Activated T-helper 17 cell treated with anti-CD3 and anti-CD28 coated beads, Interleukin-2, amount 50 U/mL, for 72 hours (primary cell): ENCODE measurements around the gene CCNA2. TPM values are rescaled to one million over a fixed set of nuclear protein-coding genes. Genes with fewer than 3 reads are reported as not detected.
A peak's percentile ranks its signal among the peaks of the same experiment; 100 is the strongest.

Source experiments
- ATAC-seq: fragments of 150-1000 bp; cut with Tn5 transposase; replicated peaks from 2 replicates; pipeline ENCODE4 v1.10.0; 2021; ENCODE audit warnings: mild to moderate bottlenecking, moderate library complexity
- H3K27ac Mint-ChIP-seq: one replicate; pipeline ENCODE4 v1.8.0; 2022; ENCODE audit warnings: mixed read lengths
- H3K27me3 Mint-ChIP-seq: one replicate; pipeline ENCODE4 v1.8.0; 2022; ENCODE audit warnings: mixed read lengths
- H3K36me3 Mint-ChIP-seq: one replicate; pipeline ENCODE4 v1.8.0; 2022; ENCODE audit warnings: low read depth, mild to moderate bottlenecking, mixed read lengths
- H3K4me1 Mint-ChIP-seq: one replicate; pipeline ENCODE4 v1.8.0; 2022; ENCODE audit warnings: mixed read lengths
- H3K4me3 Mint-ChIP-seq: one replicate; pipeline ENCODE4 v1.8.0; 2022; ENCODE audit warnings: mild to moderate bottlenecking, mixed read lengths
- H3K9me3 Mint-ChIP-seq: one replicate; pipeline ENCODE4 v1.8.0; 2022; ENCODE audit warnings: mixed read lengths
- total RNA-seq, 2 donors: library from RNA; stranded (reverse); gene quantifications; one replicate each; pipeline ENCODE4 v1.2.3, GENCODE V29; 2022

Gene CCNA2
- total RNA-seq, 2 donors from 2014 or later, result 59.5 to 86.2 TPM

- Mint-ChIP-seq H3K27ac (no peak overlapping the region), H3K36me3 (no peaks in the 10 kb centered on the region), H3K27me3 (peaks cover 11% of the 10 kb centered on the region)
Observed at GRCh38 chr4:121794505-121795188, 29.0 kb downstream of the CCNA2 start.

GRCh38 chr4:121792966-121793365 lies 30.7 kb downstream of the CCNA2 start:
- no peak for ATAC-seq
- Mint-ChIP-seq H3K9me3 (no peaks in the 10 kb centered on the region), H3K27ac (no peak overlapping the region), H3K4me3 (no peak overlapping the region), H3K27me3 (peaks cover 20% of the 10 kb centered on the region), H3K36me3 (no peaks in the 10 kb centered on the region), H3K4me1 (no peaks in the 10 kb centered on the region)

More at GRCh38 chr4:121794505-121795188, 29.0 kb downstream of the CCNA2 start:
- Mint-ChIP-seq H3K4me1 (peaks cover 7% of the 10 kb centered on the region), H3K9me3 (no peaks in the 10 kb centered on the region), H3K4me3 (no peak overlapping the region)
- no peak for ATAC-seq

- Mint-ChIP-seq H3K4me3 (no peak overlapping the region), H3K27me3 (peaks cover 31% of the 10 kb centered on the region), H3K36me3 (no peaks in the 10 kb centered on the region), H3K27ac (no peak overlapping the region), H3K9me3 (no peaks in the 10 kb centered on the region), H3K4me1 (no peaks in the 10 kb centered on the region)
- no peak for ATAC-seq
Observed at GRCh38 chr4:121791481-121791880, 32.2 kb downstream of the CCNA2 start.

GRCh38 chr4:121790976-121791375 lies 32.7 kb downstream of the CCNA2 start:
- Mint-ChIP-seq H3K4me1 (no peaks in the 10 kb centered on the region), H3K4me3 (no peak overlapping the region), H3K27ac (no peak overlapping the region), H3K36me3 (no peaks in the 10 kb centered on the region), H3K9me3 (no peaks in the 10 kb centered on the region), H3K27me3 (peaks cover 36% of the 10 kb centered on the region)
- ATAC-seq, result no peak

GRCh38 chr4:121789960-121790829 lies 33.5 kb downstream of the CCNA2 start:
- H3K4me3 Mint-ChIP-seq, result no peak overlapping the region
- H3K27me3 Mint-ChIP-seq, result peaks cover 36% of the 10 kb centered on the region
- no peak for ATAC-seq
- H3K36me3 Mint-ChIP-seq, result no peaks in the 10 kb centered on the region
- no peak overlapping the region for H3K27ac Mint-ChIP-seq
- H3K9me3 Mint-ChIP-seq, result no peaks in the 10 kb centered on the region
- no peaks in the 10 kb centered on the region for H3K4me1 Mint-ChIP-seq

- H3K4me3 Mint-ChIP-seq, result no peak overlapping the region
Observed at GRCh38 chr4:121789455-121789854, 34.2 kb downstream of the CCNA2 start.

GRCh38 chr4:121788896-121789295 lies 34.8 kb downstream of the CCNA2 start:
- Mint-ChIP-seq H3K4me1 (no peaks in the 10 kb centered on the region), H3K9me3 (peaks cover 4% of the 10 kb centered on the region), H3K27me3 (peaks cover 42% of the 10 kb centered on the region), H3K36me3 (no peaks in the 10 kb centered on the region), H3K27ac (no peak overlapping the region), H3K4me3 (no peak overlapping the region)
- peak; percentile 69 for ATAC-seq

More at GRCh38 chr4:121789455-121789854, 34.2 kb downstream of the CCNA2 start:
- Mint-ChIP-seq H3K36me3 (no peaks in the 10 kb centered on the region), H3K4me1 (no peaks in the 10 kb centered on the region), H3K9me3 (peaks cover 2% of the 10 kb centered on the region), H3K27ac (no peak overlapping the region), H3K27me3 (peaks cover 40% of the 10 kb centered on the region)
- ATAC-seq, result no peak

GRCh38 chr4:121786221-121786620 lies 37.5 kb downstream of the CCNA2 start:
- Mint-ChIP-seq H3K36me3 (no peaks in the 10 kb centered on the region), H3K4me3 (no peak overlapping the region), H3K9me3 (peaks cover 4% of the 10 kb centered on the region), H3K4me1 (no peaks in the 10 kb centered on the region), H3K27ac (no peak overlapping the region), H3K27me3 (peaks cover 50% of the 10 kb centered on the region)
- ATAC-seq, result no peak

- Mint-ChIP-seq H3K27ac (no peak overlapping the region), H3K4me1 (no peaks in the 10 kb centered on the region), H3K9me3 (peaks cover 4% of the 10 kb centered on the region), H3K27me3 (peaks cover 52% of the 10 kb centered on the region), H3K36me3 (no peaks in the 10 kb centered on the region), H3K4me3 (no peak overlapping the region)
- no peak for ATAC-seq
Observed at GRCh38 chr4:121785479-121785878, 38.2 kb downstream of the CCNA2 start.

- H3K4me1 Mint-ChIP-seq, result no peaks in the 10 kb centered on the region
- ATAC-seq, result no peak
- peaks cover 50% of the 10 kb centered on the region for H3K27me3 Mint-ChIP-seq
- H3K36me3 Mint-ChIP-seq, result no peaks in the 10 kb centered on the region
- H3K9me3 Mint-ChIP-seq, result peaks cover 4% of the 10 kb centered on the region
- no peak overlapping the region for H3K4me3 Mint-ChIP-seq
- no peak overlapping the region for H3K27ac Mint-ChIP-seq
Observed at GRCh38 chr4:121784975-121785374, 38.7 kb downstream of the CCNA2 start.

- H3K27ac Mint-ChIP-seq, result no peak overlapping the region
- H3K27me3 Mint-ChIP-seq, result peaks cover 50% of the 10 kb centered on the region
- no peaks in the 10 kb centered on the region for H3K36me3 Mint-ChIP-seq
- ATAC-seq, result no peak
- H3K9me3 Mint-ChIP-seq, result peaks cover 4% of the 10 kb centered on the region
- no peak overlapping the region for H3K4me3 Mint-ChIP-seq
- H3K4me1 Mint-ChIP-seq, result no peaks in the 10 kb centered on the region
Observed at GRCh38 chr4:121784401-121784800, 39.3 kb downstream of the CCNA2 start.

- ATAC-seq, result no peak
- peaks cover 4% of the 10 kb centered on the region for H3K9me3 Mint-ChIP-seq
- H3K36me3 Mint-ChIP-seq, result no peaks in the 10 kb centered on the region
- H3K4me1 Mint-ChIP-seq, result no peaks in the 10 kb centered on the region
- H3K27ac Mint-ChIP-seq, result no peak overlapping the region
- no peak overlapping the region for H3K4me3 Mint-ChIP-seq
- H3K27me3 Mint-ChIP-seq, result peaks cover 44% of the 10 kb centered on the region
Observed at GRCh38 chr4:121783210-121783609, 40.5 kb downstream of the CCNA2 start.

- H3K27me3 Mint-ChIP-seq, result peaks cover 26% of the 10 kb centered on the region
- H3K36me3 Mint-ChIP-seq, result no peaks in the 10 kb centered on the region
- no peak overlapping the region for H3K27ac Mint-ChIP-seq
- no peaks in the 10 kb centered on the region for H3K4me1 Mint-ChIP-seq
- ATAC-seq, result no peak
- no peak overlapping the region for H3K4me3 Mint-ChIP-seq
- no peaks in the 10 kb centered on the region for H3K9me3 Mint-ChIP-seq
Observed at GRCh38 chr4:121778991-121779628, 44.6 kb downstream of the CCNA2 start.

GRCh38 chr4:121777625-121778024 lies 46.1 kb downstream of the CCNA2 start:
- Mint-ChIP-seq H3K36me3 (no peaks in the 10 kb centered on the region), H3K9me3 (no peaks in the 10 kb centered on the region), H3K27ac (no peak overlapping the region), H3K4me3 (no peak overlapping the region), H3K27me3 (peaks cover 17% of the 10 kb centered on the region), H3K4me1 (no peaks in the 10 kb centered on the region)
- ATAC-seq, result no peak
